ENCODE data around the gene ZBTB48. TPM values are rescaled to one million over a fixed set of nuclear protein-coding genes. Genes with fewer than 3 reads are reported as not detected.

The ZBTB48 gene
- total and polyA plus RNA-seq, 7 donors = 3.7 to 16.6 (median 11.8) TPM

DNA sequence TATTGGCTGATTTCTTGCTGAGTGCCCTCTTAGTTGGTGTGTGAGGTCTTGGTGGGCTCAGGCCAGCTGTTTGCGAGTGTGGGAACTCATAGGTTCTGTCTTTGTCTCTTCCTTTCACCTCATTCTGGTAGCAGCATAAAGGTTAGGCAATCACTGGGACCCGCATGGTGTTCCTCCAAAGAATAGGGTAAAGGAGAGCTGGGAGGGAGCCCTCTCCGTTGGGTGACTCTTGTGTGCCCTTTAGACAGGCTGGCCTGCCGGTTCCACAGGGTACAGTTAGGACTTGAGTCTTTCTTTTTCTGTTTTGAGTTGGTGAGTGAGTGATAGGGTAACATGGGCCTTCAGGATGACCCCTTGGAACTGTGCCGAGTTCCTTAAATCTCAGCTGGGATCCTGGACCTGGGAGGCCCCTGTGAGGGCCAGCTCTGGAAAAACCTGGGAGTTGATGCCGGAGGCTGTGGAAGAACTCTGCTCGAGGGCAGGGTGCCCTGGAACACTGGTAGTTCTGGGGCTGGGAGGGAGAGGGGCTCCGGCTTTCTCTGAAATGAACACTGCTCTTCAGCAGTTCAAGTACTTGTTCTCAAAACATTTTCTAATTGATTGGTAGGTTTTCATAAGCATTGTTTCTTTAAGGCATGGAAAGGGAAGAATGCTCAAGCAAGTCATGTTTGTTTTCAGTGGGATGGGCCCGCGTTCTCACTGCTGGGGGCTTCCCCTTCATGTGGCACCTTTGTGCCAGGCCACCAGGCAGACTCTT, 42.8 kb downstream of the ZBTB48 start:
- H3K4me1 ChIP-seq = peaks cover 12% of the 10 kb centered on the region
- peaks cover 0 to 69% of the 10 kb centered on the region in 2 donors for H3K36me3 ChIP-seq (ENCODE audit: insufficient read depth in 1 of 2, low read depth in 1 of 2)
- no peak for ATAC-seq
- no peaks in the 10 kb centered on the region for H3K9me3 ChIP-seq
- no peak for DNase-seq
- WGBS, 3 donors = 89 to 90% (median 90%) methylated on average over 10 of the region's 10 CpGs
- TF ChIP-seq, protein P1, sequence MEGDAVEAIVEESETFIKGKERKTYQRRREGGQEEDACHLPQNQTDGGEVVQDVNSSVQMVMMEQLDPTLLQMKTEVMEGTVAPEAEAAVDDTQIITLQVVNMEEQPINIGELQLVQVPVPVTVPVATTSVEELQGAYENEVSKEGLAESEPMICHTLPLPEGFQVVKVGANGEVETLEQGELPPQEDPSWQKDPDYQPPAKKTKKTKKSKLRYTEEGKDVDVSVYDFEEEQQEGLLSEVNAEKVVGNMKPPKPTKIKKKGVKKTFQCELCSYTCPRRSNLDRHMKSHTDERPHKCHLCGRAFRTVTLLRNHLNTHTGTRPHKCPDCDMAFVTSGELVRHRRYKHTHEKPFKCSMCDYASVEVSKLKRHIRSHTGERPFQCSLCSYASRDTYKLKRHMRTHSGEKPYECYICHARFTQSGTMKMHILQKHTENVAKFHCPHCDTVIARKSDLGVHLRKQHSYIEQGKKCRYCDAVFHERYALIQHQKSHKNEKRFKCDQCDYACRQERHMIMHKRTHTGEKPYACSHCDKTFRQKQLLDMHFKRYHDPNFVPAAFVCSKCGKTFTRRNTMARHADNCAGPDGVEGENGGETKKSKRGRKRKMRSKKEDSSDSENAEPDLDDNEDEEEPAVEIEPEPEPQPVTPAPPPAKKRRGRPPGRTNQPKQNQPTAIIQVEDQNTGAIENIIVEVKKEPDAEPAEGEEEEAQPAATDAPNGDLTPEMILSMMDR (IDR thresholded peaks at IDR 0.05) = no peak
- intact Hi-C loops (cut with DNase I) = loop anchor here in 1 of 2 donors (5.0 kb wide), 1 partner anchor 35 kb away; no protein-coding TSS in a partner anchor
- no peak overlapping the region for H3K4me3 ChIP-seq
- H3K27ac ChIP-seq = no peak overlapping the region
- no peaks in the 10 kb centered on the region for H3K27me3 ChIP-seq (ENCODE audit: insufficient read depth in 3 of 3, low read length in 2 of 3)

DNA sequence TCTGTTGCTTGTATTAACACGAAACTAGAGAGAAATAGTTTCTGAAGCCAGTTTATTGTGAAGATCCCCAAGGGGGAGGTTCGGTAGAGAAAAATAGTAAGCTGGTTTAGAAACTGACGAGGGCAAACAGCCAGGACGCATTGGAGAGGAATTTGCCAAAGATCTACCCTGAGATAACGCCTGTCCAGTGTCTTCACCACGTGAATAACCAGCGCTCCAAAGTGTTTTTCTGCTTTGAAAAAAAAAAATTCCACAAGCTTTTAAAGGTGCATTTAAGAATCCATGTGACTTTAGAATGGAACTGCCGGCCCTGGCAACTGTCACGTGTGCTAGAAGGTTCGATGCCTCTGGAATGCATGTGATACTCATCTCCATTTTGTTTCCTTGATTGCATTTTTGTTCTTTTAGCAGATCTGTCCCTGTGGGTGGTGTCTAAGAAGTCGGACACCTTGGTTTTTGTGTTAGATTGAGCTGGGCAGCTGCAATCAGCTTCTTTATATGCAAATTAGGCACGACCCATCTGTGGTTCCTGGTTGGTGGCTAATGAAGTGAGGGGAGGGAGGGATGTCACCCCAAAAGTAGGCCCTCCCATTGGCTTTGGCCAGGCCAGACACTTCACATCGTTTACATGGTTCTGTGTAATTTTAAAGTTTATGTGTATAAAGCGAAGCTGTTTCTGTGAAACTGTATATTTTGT, 43.6 kb downstream of the ZBTB48 start:
- WGBS, 3 donors = 68 to 75% (median 71%) methylated on average over 14 of the region's 14 CpGs
- H3K4me3 ChIP-seq = no peak overlapping the region
- TF ChIP-seq, protein P1 (IDR thresholded peaks at IDR 0.05) = no peak
- no peaks in the 10 kb centered on the region for H3K27me3 ChIP-seq (ENCODE audit: insufficient read depth in 3 of 3, low read length in 2 of 3)
- no peak overlapping the region for H3K27ac ChIP-seq
- DNase-seq (no peak), ATAC-seq (no peak)
- peaks cover 12% of the 10 kb centered on the region for H3K4me1 ChIP-seq
- intact Hi-C loops (cut with DNase I) = loop anchor here in 1 of 2 donors (5.0 kb wide), 1 partner anchor 36 kb away; no protein-coding TSS in a partner anchor
- peaks cover 0 to 66% of the 10 kb centered on the region in 2 donors for H3K36me3 ChIP-seq (ENCODE audit: insufficient read depth in 1 of 2, low read depth in 1 of 2)
- H3K9me3 ChIP-seq = no peaks in the 10 kb centered on the region

DNA sequence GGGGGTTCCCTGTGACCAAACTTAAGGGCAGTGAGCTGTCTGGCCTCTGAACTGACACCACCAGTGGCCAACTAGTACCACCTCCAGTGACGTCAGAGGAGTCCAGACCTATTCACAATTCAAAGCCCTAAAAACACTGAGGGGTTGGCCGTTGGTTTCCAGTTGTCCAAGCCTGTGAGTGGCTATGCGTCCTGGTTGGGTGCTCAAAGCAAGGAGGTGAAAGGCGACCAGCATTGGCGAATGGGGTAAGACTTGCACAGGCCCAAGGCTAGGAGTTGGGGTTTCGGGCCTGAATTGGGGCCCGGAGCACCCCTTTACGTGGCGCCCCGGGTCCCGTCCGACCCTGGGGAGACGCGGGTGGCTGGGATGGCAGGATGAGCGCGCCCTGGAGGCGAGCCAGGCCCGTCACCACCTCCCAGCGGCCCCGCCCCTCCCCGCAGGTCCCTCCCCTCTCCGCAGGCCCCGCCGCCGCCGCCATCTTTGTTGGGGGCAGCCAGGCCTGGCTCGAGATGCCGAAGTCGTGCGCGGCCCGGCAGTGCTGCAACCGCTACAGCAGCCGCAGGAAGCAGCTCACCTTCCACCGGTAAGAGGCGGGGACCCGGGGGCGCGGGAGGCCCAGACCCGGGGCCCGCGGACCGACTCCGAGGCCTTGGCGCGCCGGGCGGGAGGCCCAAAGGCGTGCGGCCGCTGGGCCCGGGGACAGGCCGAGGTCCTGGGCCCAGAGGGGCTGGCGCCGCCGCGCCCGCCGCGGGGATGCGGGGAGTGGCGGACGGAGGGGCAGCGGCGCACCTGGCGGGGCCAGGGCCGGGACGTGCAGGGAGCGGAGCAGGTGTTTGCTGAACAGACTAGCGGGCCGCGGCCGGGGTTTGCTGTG, 45.2 kb downstream of the ZBTB48 start, which contains the start of gene THAP3:
TSS of gene THAP3 (plus strand) at position 159 of the 874 bp plus-strand sequence. CDS start at position 510, 351 bp downstream.
- Histone ChIP-seq H3K27me3 (ENCODE audit: insufficient read depth in 3 of 3, low read length in 2 of 3) (no peaks in the 10 kb centered on the region), H3K36me3 (ENCODE audit: insufficient read depth in 1 of 2, low read depth in 1 of 2) (peaks cover 0 to 72% of the 10 kb centered on the region in 2 donors), H3K4me3 (peak within 1 kb of the TSS; percentile 89), H3K27ac (peak within 1 kb of the TSS; percentile 84), H3K9me3 (no peaks in the 10 kb centered on the region), H3K4me1 (peaks cover 12% of the 10 kb centered on the region)
- DNase-seq (peak; percentile 90 to 94), ATAC-seq (peak; percentile 92 to 95 (median 92))
- TF ChIP-seq, protein P1 (IDR thresholded peaks at IDR 0.05) = no peak
- intact Hi-C loops (cut with DNase I) = loop anchor here in 1 of 2 donors (5.0 kb wide), 1 partner anchor 38 kb away; no protein-coding TSS in a partner anchor
- 1% methylated on average over 43 to 73 of the region's 73 CpGs for WGBS, 3 donors

DNA sequence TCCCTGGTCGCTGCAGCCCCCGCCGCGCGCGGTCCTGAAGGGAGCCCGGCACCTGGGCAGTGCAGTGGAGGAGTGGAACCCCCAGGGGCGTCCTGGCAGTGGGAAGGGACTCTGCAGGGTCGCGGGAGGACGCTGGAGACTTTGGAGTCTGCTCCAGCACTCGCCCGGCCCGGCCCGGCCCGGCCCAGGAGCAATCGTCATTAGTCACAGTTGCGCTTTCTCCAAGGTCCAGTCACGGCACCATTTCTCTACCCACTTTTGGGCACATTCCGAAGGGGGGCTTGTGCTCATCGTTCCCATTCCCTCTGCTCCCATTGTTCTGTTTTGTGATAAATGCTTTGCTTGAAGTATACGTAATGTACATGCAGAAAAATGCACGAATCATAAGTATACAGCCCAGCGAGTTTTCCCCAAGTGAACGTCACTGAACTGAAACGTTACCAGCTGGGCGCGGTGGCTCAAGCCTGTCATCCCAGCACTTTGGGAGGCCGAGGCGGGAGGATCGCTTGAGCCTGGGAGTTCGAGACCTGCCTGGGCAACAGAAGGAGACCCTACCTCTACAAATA, 45.9 kb downstream of the ZBTB48 start:
- Histone ChIP-seq H3K27me3 (ENCODE audit: insufficient read depth in 3 of 3, low read length in 2 of 3) (no peaks in the 10 kb centered on the region), H3K9me3 (no peaks in the 10 kb centered on the region), H3K36me3 (ENCODE audit: insufficient read depth in 1 of 2, low read depth in 1 of 2) (peaks cover 0 to 72% of the 10 kb centered on the region in 2 donors), H3K27ac (peak overlapping the region; percentile 84), H3K4me3 (peak overlapping the region; percentile 89), H3K4me1 (peaks cover 12% of the 10 kb centered on the region)
- intact Hi-C loops (cut with DNase I) = no loop called here
- DNase-seq (no peak), ATAC-seq (peak in 2 of 4 donors; percentile 29 to 30)
- 4 to 6% (median 4%) methylated on average over 24 to 32 of the region's 32 CpGs for WGBS, 3 donors
- TF ChIP-seq, protein P1 (IDR thresholded peaks at IDR 0.05) = no peak
